Measurements from ENCODE around the gene PSMD1.

PSMD1 gene

DNA sequence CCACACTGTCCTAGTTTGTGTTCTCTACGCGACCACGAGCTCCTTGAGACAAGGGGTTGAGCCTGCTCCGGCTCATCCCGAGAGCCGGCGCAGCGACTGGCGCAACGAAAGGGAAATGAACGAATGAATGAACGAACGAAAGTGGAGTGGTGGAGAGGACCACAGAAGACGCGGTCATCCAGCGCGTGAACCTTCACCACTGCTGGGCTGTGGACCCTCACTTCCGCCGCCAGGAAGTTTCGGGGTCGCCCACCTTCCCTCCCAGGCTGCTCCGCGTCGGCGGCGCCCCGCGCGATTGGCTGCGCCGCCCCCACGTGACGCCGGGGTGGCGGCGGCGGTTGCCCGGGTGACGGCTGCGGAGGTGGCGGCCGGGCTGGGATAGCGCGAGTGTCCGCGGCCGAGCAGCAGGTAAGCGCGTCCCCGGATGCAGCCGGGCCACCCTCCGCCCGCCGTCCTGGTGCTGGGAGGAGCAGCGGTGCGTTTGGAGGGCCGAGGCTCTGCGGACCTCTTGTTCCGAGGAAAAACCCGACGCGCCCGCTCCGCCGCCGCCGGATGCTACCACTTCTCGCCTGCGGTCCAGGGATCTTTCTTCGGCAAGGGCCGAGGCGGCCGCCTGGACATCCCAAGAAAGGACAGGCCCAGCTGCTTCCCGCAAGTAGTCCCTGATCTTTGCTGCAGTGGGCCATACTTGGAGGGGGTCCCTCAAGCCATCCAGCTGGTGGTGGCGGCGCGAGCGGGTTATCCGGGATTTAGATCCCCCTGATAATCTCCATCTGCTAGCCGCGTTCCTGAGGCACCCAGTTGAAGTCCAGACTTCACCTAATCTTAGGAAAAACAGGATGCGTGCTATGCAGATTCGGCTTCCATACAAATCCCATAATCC is 141.9 kb downstream of the PSMD1 start, which contains the start of gene ARMC9:
Gene ARMC9, plus strand, starts transcription at position 341 of the 883 bp plus-strand sequence. CDS start 7,608 bp downstream, outside the sequence.
- in situ Hi-C loops (cut with HindIII; ENCODE audit: low sequenced_read_pairs) = no loop called here

DNA sequence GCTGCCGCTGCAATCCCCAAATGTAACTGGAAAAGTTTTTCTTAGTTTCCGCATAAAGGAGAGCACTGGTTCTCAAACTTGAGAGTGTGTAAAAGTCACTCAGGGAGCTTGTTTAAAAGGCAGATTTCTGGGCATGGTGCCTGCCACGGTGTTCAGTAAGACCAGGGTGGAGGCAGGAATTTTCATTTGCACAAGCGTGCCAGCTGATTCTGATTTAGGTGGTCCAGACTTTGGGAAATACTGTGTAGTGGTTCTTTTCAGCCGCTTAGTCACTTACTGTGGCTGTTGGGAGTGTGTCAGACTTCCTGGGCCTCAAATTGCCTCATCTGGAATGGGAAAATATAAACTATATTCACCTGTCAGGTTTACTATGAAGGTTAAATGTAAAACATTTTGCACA is 142.6 kb downstream of the PSMD1 start:
- in situ Hi-C loops (cut with HindIII; ENCODE audit: low sequenced_read_pairs) = no loop called here

DNA sequence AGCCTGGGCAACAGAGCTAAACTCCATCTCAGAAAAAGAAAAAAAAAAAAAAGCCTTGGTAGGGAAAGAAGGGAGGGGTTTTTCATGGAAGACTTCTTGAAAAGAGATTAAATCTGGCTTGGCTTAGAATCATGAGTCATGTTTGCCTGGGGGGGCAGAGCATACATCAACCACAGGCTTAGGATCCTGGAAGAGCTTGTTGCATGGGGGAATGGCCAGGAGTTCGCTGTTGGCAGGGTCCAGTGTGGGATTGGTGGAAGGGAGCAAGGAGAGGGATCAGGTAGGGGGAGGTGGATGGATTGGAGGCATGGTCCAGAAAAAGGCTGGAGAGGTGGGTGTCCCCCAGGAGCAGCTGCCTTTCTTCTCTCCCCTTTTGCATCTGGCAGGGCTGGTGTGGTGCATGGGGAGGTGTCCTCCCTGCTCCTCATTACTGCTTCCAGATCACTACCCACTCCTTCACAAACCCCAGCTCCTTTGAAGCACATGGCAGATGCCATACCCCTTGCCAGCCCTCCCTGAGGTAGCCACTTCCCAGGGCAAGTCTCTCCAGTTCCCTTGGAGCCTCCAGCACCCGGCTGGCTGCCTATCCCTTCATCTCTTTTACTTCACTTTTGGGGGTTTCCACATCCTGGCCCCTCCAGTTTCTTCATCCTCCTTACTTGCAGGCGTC is 144.3 kb downstream of the PSMD1 start:
- in situ Hi-C loops (cut with HindIII; ENCODE audit: low sequenced_read_pairs) = no loop called here

DNA sequence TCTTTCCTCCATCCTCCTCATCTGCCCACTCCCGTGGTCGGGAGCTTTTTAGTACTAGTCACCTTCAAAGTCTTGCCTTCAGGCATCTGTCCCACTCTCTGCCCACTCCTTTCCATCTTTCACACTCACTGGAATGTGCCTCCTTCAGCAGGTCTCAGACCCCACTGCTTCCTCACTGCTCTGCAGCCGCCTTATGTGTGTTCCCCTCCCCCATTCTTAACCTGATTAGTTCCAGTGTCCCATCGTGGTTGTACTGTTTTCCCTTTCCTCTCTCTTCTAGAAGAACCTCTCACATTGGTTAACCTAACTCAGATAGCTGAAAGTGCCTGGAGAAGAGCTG is 144.8 kb downstream of the PSMD1 start:
- in situ Hi-C loops (cut with HindIII; ENCODE audit: low sequenced_read_pairs) = no loop called here

DNA sequence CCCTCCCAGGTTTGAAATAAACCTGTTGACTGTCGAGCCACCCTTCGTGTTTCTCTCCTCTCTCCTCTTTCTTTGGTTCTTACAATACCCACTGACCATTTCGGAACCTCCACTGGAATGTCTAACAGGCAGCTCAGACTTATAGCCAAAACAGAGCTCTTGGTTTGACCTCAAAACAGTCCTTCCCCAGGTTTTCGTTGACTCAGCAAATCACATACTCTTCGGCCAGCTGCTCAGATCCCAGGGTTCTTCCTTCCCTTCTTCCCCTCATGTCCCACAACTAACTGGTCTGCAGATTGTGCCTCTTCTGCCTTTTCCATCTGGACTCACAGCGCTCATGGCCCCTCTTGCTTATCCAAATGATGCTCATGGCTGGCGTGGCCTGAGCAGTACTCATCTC is 146.4 kb downstream of the PSMD1 start:
- in situ Hi-C loops (cut with HindIII; ENCODE audit: low sequenced_read_pairs) = no loop called here

DNA sequence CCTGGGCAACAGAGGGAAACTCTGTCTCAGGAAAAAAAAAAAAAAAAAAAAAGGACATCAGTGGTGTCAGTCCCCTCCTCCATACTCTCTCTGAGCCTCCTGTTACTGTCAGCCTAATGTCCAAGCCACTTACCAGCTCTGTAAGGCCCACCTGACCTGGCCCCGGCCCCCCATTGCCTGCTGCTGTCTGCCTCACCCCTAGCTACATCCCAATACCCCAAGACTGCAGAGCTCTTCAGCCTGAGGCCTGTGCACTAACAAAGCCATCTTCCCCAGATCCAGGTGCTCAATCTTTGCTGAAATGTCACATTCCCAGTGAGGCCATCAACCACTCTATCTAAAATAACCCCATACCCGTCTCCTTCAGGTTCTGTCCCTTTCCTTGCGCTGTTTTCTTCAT is 147.5 kb downstream of the PSMD1 start:
- in situ Hi-C loops (cut with HindIII; ENCODE audit: low sequenced_read_pairs) = no loop called here

DNA sequence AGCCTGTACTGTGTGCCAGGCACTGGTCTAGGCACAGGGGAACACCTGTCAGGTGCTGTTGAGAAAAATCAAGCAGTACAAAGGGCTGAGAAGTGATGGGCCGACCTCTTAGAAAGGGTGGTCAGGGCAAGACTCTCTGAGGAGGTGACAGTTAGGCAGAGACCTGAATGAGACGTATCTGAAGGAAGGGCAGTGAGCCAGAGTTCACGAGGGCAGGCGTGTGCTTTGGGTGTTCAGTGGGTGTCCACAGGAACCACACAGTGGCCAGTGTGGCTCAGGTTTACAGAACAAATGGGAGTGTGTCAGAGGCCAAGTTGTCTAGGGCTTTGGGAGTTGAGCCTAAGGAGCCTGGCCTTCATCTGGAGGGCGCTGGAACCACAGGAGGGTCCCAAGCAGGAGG is 147.9 kb downstream of the PSMD1 start:
- in situ Hi-C loops (cut with HindIII; ENCODE audit: low sequenced_read_pairs) = no loop called here

DNA sequence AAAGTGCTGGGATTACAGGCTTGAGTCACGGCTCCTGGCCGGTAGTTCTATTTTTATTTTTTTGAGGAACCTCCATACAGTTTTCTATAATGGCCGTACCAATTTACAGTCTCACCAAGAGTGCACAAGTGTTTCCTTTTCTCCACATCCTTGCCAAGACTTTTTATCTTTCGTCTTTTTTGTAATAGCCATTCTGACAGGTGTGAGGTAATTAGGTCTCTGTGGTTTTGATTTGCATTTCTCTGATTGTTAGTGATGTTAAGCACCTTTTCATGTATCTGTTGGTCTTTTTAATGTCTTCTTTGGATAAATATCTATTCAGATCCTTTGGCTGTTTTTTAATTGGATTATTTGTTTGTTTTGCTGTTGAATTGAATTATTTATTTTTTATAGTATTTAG is 151.1 kb downstream of the PSMD1 start:
- in situ Hi-C loops (cut with HindIII; ENCODE audit: low sequenced_read_pairs) = no loop called here

DNA sequence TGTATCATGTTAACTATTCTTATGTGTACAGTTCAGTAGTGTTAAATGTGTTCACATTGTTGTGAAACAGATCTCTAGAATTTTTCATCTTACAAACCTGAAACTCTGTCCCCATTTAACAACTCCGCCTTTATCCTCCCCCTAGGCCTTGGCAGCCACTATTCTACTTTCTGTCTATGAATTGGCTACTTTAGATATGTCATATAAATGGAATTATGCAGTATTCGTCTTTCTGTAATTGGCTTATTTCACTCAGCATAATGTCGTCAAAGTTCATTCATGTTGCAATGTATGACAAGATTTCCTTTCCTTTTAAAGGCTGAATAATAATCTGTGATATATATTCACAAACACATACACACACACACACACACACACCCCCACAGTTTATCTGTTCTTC is 154.1 kb downstream of the PSMD1 start:
- in situ Hi-C loops (cut with HindIII; ENCODE audit: low sequenced_read_pairs) = no loop called here

DNA sequence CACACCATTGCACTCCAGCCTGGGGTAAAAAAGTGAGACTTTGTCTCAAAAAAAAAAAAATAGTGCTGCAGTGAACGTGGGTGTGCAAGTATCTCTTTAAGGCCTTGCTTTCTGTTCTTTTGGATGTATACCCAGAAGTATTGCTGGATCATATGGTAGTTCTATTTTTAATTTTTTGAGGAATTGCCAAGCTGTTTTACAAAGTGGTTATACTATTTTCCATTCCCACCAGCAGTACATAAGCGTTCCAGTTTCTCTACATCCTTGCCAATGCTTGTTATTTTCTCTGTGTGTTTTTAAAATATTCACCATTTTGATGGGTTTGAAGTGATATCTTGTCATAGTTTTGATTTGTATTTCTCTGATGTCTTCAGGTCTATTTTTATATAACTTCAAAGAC is 154.8 kb downstream of the PSMD1 start:
- in situ Hi-C loops (cut with HindIII; ENCODE audit: low sequenced_read_pairs) = no loop called here

DNA sequence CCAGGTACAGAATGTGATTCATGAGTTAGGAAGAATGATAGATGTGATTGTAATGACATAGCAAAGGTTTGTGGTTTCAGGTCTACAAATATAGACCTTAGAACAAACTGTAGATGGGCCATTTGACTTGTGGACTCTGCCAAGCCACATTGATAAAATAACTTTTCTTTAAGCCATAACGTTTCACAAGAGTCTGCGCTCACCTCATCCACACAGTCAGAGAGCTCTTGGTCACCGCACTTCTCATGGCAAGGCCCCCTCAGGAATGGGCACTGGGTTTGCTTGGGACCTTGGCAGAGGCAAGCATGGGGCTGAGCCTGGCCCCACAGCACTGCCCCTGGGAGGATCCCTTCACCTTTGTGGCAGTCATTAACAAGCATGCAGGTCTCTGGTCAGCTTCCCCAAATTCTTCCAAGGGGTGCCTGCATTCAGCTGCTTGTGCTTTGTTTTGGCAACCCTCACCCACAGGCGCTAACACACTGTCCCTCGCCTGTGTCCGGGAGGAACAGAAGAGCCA is 155.7 kb downstream of the PSMD1 start:
- in situ Hi-C loops (cut with HindIII; ENCODE audit: low sequenced_read_pairs) = no loop called here

DNA sequence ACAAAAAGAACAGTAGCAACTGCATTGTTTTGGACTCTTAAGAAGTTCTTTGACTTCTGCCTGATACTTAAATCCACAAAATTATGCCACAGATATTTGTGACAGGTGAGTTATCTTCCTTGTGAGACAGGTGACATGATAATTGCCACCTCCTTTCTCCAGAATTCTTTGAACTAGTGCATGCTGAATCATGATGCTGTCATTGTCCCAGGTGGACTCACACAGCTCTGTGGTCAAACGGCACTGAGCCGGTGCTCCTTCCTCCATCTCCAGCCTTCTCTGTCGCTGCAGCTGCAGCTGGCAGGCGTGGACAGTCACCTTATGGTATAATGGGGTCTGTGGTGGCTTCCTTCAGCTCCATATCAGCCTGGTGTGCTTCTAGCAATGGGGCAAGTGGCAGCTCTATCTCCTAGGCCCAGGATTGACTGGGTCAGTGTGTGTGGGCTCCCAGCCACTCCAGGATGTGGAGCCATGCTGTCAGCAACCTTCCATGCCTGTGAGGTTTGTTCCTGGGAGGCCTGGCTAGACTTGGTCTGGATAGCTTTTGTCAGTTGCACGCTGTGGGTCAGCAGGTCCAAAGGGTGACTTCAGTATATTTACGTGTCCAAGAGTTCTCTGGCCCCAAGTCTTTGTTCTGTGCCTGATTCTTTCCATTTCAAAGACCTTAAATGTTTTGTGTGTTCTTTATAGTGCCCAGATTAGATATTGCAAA is 157.4 kb downstream of the PSMD1 start:
- in situ Hi-C loops (cut with HindIII; ENCODE audit: low sequenced_read_pairs) = no loop called here

DNA sequence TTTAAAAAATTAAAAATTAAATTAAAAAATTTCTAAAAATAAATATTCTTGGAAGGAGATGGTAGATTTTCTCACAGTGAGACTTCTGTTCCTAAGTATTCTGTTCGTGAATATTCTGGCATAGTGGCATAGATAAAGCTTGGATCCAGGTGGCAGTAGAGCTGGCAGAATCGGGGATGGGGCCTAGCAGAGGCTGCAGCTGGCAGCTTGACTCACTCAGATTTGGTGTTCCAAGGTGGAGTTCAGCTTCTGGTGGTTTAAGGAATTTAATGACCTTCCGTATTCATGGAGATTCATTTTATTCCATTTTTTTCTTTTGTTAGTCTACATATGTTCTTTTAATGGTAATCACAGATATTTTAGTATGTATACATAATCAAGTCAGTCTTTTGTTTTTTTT is 161.7 kb downstream of the PSMD1 start:
- in situ Hi-C loops (cut with HindIII; ENCODE audit: low sequenced_read_pairs) = no loop called here

DNA sequence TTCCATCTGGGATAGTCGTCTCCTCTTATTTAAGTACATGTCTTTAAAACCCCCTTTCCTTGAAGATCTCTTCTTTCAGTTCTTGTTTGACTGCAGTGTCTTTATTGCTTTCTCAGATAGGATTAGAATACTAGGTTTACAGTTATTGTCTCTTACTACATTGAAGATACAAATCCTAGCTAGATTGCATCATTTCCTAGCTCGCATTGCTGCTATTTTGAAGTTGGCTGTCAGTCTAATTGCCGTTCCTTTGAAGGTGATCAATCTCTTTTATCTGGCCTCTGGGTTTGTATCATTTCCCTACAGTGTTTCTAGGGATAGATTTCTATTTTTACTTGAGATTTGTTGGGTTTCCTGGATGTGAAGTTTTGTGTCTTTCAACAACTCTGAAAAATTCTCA is 162.6 kb downstream of the PSMD1 start:
- in situ Hi-C loops (cut with HindIII; ENCODE audit: low sequenced_read_pairs) = no loop called here

DNA sequence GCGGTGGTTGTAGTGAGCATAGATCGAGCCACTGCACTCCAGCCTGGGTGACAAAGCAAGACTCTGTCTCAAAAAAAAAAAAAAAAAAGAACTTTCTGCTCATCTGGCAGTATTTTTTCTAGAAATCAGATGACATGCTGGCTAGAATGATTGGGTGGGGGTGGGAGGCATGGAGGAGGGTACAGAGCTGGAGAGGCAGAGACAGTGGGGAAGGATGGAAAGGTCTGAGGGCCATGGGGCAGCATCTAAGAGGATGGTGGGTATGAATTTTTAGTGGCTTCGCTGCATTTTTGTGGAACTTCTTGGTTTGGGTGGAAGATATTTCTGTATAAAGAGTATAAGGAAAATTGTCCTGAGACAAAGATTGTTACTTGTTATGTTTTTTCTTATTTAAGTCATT is 165.1 kb downstream of the PSMD1 start:
- in situ Hi-C loops (cut with HindIII; ENCODE audit: low sequenced_read_pairs) = no loop called here
